ENCODE data around the gene TNFAIP2.

DNA sequence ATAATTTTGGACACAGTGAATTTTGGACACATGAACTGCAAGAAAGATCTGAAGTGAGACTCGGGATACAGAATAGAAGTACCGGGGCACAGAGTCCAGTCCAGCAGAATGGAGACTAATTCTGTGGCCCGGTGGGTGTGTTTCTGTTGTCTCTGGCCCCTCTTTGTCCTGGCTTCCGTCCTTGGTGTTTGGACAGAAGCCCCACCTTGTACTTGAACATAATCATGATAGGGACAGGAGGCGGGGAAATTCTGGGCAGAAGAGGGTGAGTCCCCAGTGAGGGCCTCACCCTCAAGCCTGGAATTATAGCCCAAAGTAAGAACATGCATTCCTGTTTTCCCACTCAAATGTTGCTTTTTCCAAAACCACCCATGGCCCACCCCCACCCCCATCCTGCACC, 39.9 kb downstream of the TNFAIP2 start:
- TF ChIP-seq, protein P1, sequence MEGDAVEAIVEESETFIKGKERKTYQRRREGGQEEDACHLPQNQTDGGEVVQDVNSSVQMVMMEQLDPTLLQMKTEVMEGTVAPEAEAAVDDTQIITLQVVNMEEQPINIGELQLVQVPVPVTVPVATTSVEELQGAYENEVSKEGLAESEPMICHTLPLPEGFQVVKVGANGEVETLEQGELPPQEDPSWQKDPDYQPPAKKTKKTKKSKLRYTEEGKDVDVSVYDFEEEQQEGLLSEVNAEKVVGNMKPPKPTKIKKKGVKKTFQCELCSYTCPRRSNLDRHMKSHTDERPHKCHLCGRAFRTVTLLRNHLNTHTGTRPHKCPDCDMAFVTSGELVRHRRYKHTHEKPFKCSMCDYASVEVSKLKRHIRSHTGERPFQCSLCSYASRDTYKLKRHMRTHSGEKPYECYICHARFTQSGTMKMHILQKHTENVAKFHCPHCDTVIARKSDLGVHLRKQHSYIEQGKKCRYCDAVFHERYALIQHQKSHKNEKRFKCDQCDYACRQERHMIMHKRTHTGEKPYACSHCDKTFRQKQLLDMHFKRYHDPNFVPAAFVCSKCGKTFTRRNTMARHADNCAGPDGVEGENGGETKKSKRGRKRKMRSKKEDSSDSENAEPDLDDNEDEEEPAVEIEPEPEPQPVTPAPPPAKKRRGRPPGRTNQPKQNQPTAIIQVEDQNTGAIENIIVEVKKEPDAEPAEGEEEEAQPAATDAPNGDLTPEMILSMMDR (conservative IDR thresholded peaks at IDR 0.05 in 1 of 2, IDR thresholded peaks at IDR 0.05 in 1 of 2; ENCODE audit: extremely low read depth in 1 of 2, insufficient read depth in 1 of 2, low read depth in 1 of 2, low read length in 2 of 2): no peak
- no peak for TF ChIP-seq EZH2 (IDR thresholded peaks at IDR 0.05; ENCODE audit: borderline replicate concordance, low read length)
